K562 (cell line): Measurements from ENCODE around the gene PAQR6. TPM values are rescaled to one million over a fixed set of nuclear protein-coding genes. Genes with fewer than 3 reads are reported as not detected.

ENCODE experiments used
- ARNT ChIP-seq, 2 experiments: fragments of 450-650 bp; IDR thresholded peaks; 2 replicates each; pipeline ENCODE4 v1.6.1; 2016; ENCODE audit warnings: mild to moderate bottlenecking in 1 of 2
- CBX5 ChIP-seq: IDR thresholded peaks from 2 replicates; pipeline ENCODE4 v1.6.1; 2014; ENCODE audit warnings: low read depth, borderline replicate concordance
- CXXC5 ChIP-seq: fragments of 250-450 bp; sonication (Bioruptor Pico); IDR thresholded peaks from 2 replicates; pipeline ENCODE4 v1.8.0; 2022; ENCODE audit warnings: inconsistent platforms, mild to moderate bottlenecking, moderate library complexity
- ELF1 ChIP-seq: fragments of 200-800 bp; sonication (Bioruptor generic); IDR thresholded peaks from 2 replicates; pipeline ENCODE4 v1.6.1; 2016; ENCODE audit warnings: missing genetic modification characterization, missing compliant biosample characterization
- HDAC2 ChIP-seq: fragments of 450-650 bp; IDR thresholded peaks from 2 replicates; pipeline ENCODE4 v1.6.1; 2016; ENCODE audit warnings: mild to moderate bottlenecking
- HDGF ChIP-seq: fragments of 450-650 bp; IDR thresholded peaks from 2 replicates; pipeline ENCODE4 v1.6.1; 2016
- HMGXB4 ChIP-seq: sonication (generic); formaldehyde crosslinking; IDR thresholded peaks from 2 replicates; pipeline ENCODE4 v1.8.1; 2023; ENCODE audit warnings: mild to moderate bottlenecking, missing genetic modification reagents
- HNRNPUL1 ChIP-seq: fragments of 200-400 bp; formaldehyde crosslinking; IDR thresholded peaks from 2 replicates; pipeline ENCODE4 v1.6.1; 2017; ENCODE audit warnings: low read length
- KDM5B ChIP-seq: fragments of 200-600 bp; sonication (generic); IDR thresholded peaks from 2 replicates; pipeline ENCODE4 v1.6.1; 2012; ENCODE audit warnings: low read depth, mild to moderate bottlenecking, moderate library complexity, low read length, control low read depth, inconsistent platforms; ENCODE audit not compliant: insufficient replicate concordance
- LARP7 ChIP-seq: fragments of 450-650 bp; IDR thresholded peaks from 2 replicates; pipeline ENCODE4 v1.6.1; 2016
- MCM2 ChIP-seq: fragments of 450-650 bp; IDR thresholded peaks from 2 replicates; pipeline ENCODE4 v1.6.1; 2017; ENCODE audit warnings: low read depth, mild to moderate bottlenecking
- MCM5 ChIP-seq: fragments of 450-650 bp; IDR thresholded peaks from 2 replicates; pipeline ENCODE4 v1.6.1; 2016; ENCODE audit warnings: low read depth
- NCOA1 ChIP-seq: fragments of 450-650 bp; IDR thresholded peaks from 2 replicates; pipeline ENCODE4 v1.6.1; 2016; ENCODE audit warnings: low read depth
- NCOR1 ChIP-seq: fragments of 450-650 bp; IDR thresholded peaks from 2 replicates; pipeline ENCODE4 v1.6.1; 2016; ENCODE audit warnings: mild to moderate bottlenecking, moderate library complexity
- PHB2 ChIP-seq: fragments of 450-650 bp; IDR thresholded peaks from 2 replicates; pipeline ENCODE4 v1.6.1; 2017; ENCODE audit warnings: low read depth
- RBM15 ChIP-seq: fragments of 200-400 bp; formaldehyde crosslinking; IDR thresholded peaks from 2 replicates; pipeline ENCODE4 v1.6.1; 2018; ENCODE audit warnings: mild to moderate bottlenecking, low read length, moderate library complexity; ENCODE audit not compliant: insufficient read depth
- SREBF2 ChIP-seq: sonication (generic); formaldehyde crosslinking; IDR thresholded peaks from 2 replicates; pipeline ENCODE4 v1.4.0; 2020; ENCODE audit warnings: mild to moderate bottlenecking, missing genetic modification reagents
- TCF7L2 ChIP-seq: fragments of 150-350 bp; IDR thresholded peaks from 2 replicates; pipeline ENCODE4 v1.6.1; 2016; ENCODE audit warnings: low read depth, mild to moderate bottlenecking, low read length, moderate library complexity
- TRIM25 ChIP-seq: fragments of 450-650 bp; IDR thresholded peaks from 2 replicates; pipeline ENCODE4 v1.7.0; 2016; ENCODE audit warnings: borderline replicate concordance
- ZBTB17 ChIP-seq: fragments of 450-650 bp; formaldehyde crosslinking; IDR thresholded peaks from 2 replicates; pipeline ENCODE4 v1.4.0; 2020; ENCODE audit warnings: mild to moderate bottlenecking
- ZBTB43 ChIP-seq: sonication (generic); formaldehyde crosslinking; IDR thresholded peaks from 2 replicates; pipeline ENCODE4 v1.8.0; 2023; ENCODE audit warnings: mild to moderate bottlenecking, missing genetic modification reagents
- ZNF23 ChIP-seq: fragments of 250-450 bp; sonication (Bioruptor Pico); IDR thresholded peaks from 2 replicates; pipeline ENCODE4 v1.4.0; 2020; ENCODE audit warnings: mild to moderate bottlenecking
- ZNF274 ChIP-seq: IDR thresholded peaks from 2 replicates; pipeline ENCODE4 v1.6.1; 2011; ENCODE audit warnings: low read depth, mild to moderate bottlenecking, low read length, moderate library complexity, borderline replicate concordance
- ZNF592 ChIP-seq: fragments of 450-650 bp; IDR thresholded peaks from 2 replicates; pipeline ENCODE4 v1.6.1; 2017; ENCODE audit warnings: antibody characterized with exemption, mild to moderate bottlenecking
- polyA plus RNA-seq, 8 experiments: library from polyadenylated mRNA; depleted of rRNA in 4 of 8; stranded (reverse) in 5 of 8; unstranded in 3 of 8; fragments of >200 nt; fragmentation: Nextera tagmentation in 2 of 8; fragmentation: Illumina TruSeq in 1 of 8; extraction: Ambion mirVana in 2 of 8; extraction: Trizol in 1 of 8; gene quantifications; 2 replicates each; pipeline versions ENCODE4 v1.2.1 to v1.2.3, GENCODE V29; 2011 to 2014; ENCODE audit warnings: inconsistent platforms in 1 of 8, missing spikeins in 1 of 8
- total RNA-seq, 7 experiments: library from RNA; depleted of rRNA in 6 of 7; stranded (reverse); fragments of >200 nt in 6 of 7; fragmentation: Illumina TruSeq in 2 of 7; extraction: Trizol in 2 of 7; gene quantifications; 2 replicates each; pipeline versions ENCODE4 v1.2.1 to v1.2.3, GENCODE V29; 2011 to 2021; ENCODE audit warnings: low replicate concordance in 1 of 7

Gene PAQR6
- total and polyA plus RNA-seq, 9 of the 15 experiments (the other 6 are each of a cell fraction or from before 2014, with no cell fraction given): 0.07 to 1.8 (median 0.62) TPM

- TF ChIP-seq ZBTB17 (CRISPR knock-in tag): no peak
- no peak for TF ChIP-seq TRIM25
- no peak for TF ChIP-seq PHB2
- TF ChIP-seq NCOR1: peak; percentile 51
- TF ChIP-seq MCM2: no peak
- TF ChIP-seq TCF7L2: no peak
- no peak for TF ChIP-seq KDM5B
- TF ChIP-seq HMGXB4 (CRISPR knock-in tag): no peak
- 0 out of 2 replicates have a peak, but pooled peaks have one; percentile 33 for TF ChIP-seq ZBTB43 (CRISPR knock-in tag)
- no peak for TF ChIP-seq HNRNPUL1
- no peak for TF ChIP-seq ARNT (IDR thresholded peaks at IDR 0.05)
- TF ChIP-seq RBM15: no peak
- TF ChIP-seq LARP7: no peak
- no peak for TF ChIP-seq SREBF2 (CRISPR knock-in tag)
- TF ChIP-seq MCM5: no peak
- TF ChIP-seq ELF1 (tag): no peak
- no peak for TF ChIP-seq ZNF23 (CRISPR knock-in tag)
- peak; percentile 75 for TF ChIP-seq HDAC2
- no peak for TF ChIP-seq NCOA1
- TF ChIP-seq ZNF274: no peak
- no peak for TF ChIP-seq CXXC5 (CRISPR knock-in tag)
- no peak for TF ChIP-seq ZNF592
- TF ChIP-seq CBX5: no peak
- TF ChIP-seq HDGF: no peak
These were observed 33.4 kb upstream of the PAQR6 start (continued) for GRCh38 chr1:156281281-156281680.
